K562 (cell line): Measurements from ENCODE around the gene ZNF195. TPM values are rescaled to one million over a fixed set of nuclear protein-coding genes. Genes with fewer than 3 reads are reported as not detected.

Experiments
- ATAC-seq: fragments of 200-7000 bp; cut with Tn5 transposase; 3 replicates; pipeline ENCODE4 v1.9.1; 2020; ENCODE audit warnings: moderate library complexity
- BruUV-seq: library from RNA; stranded (reverse); fragments of 400-500 nt; replicated peaks from 2 replicates; lab custom pipeline; 2021; lab: Mats Ljungman, UMichigan
- CTCF ChIA-PET: fragments of 300-600 bp; formaldehyde crosslinking; extraction: SDS; loops from one replicate; lab custom pipeline; 2021; ENCODE audit warnings: low intra/inter-chr PET ratio; lab: Yijun Ruan, JAX
- POLR2A ChIA-PET: fragments of 300-600, 350-650 bp; sonication (Branson Sonifier 250); formaldehyde crosslinking; extraction: SDS; loops from one replicate; lab custom pipeline; 2021; ENCODE audit warnings: antibody characterized with exemption, inconsistent platforms; lab: Yijun Ruan, JAX
- DNase-seq, 4 experiments: peaks; one replicate each; pipeline versions ENCODE4 v3.0.0 to v3.0.0-alpha.2; 2011 to 2018; ENCODE audit warnings: low spot score in 3 of 4, mixed read lengths in 3 of 4; ENCODE audit errors: extremely low read depth in 1 of 4
- FAIRE-seq: peaks from 2 replicates; lab custom pipeline; 2011; peaks lifted over from hg19 to GRCh38; lab: Jason Lieb, UNC
- H2AFZ ChIP-seq: 2 replicates; pipeline ENCODE4 v1.6.0; 2011; ENCODE audit warnings: low read depth, low read length, control low read depth, inconsistent platforms
- H3K27ac ChIP-seq: fragments of 200-600 bp; 3 replicates; pipeline ENCODE4 v1.8.0; 2011; ENCODE audit warnings: low read depth, mild to moderate bottlenecking, control low read depth, inconsistent platforms, low read length, moderate library complexity, mixed read lengths; ENCODE audit errors: extremely low read depth
- H3K27me3 ChIP-seq, 2 experiments: fragments of 300-600 bp in 1 of 2; 2 replicates in 1 of 2; 3 replicates in 1 of 2; pipeline versions ENCODE4 v1.6.0 to v1.8.0; 2011; ENCODE audit warnings: inconsistent platforms in 2 of 2, low read length in 2 of 2, mild to moderate bottlenecking in 1 of 2, mixed read lengths in 1 of 2, moderate library complexity in 1 of 2; ENCODE audit not compliant: control insufficient read depth in 2 of 2, insufficient read depth in 2 of 2
- H3K36me3 ChIP-seq: fragments of 300-600 bp; 3 replicates; pipeline ENCODE4 v1.8.0; 2011; ENCODE audit warnings: mild to moderate bottlenecking, low read length, inconsistent platforms; ENCODE audit not compliant: control insufficient read depth, insufficient read depth
- H3K4me1 ChIP-seq, 2 experiments: fragments of 200-600 bp in 1 of 2; replicated peaks in 1 of 2; 2 replicates in 1 of 2; 3 replicates in 1 of 2; pipeline versions ENCODE4 v1.5.1 to v1.8.0; 2011; ENCODE audit warnings: inconsistent platforms in 2 of 2, low read length in 2 of 2, mild to moderate bottlenecking in 1 of 2, mixed read lengths in 1 of 2, moderate library complexity in 1 of 2; ENCODE audit not compliant: control insufficient read depth in 2 of 2, insufficient read depth in 2 of 2
- H3K4me2 ChIP-seq: 2 replicates; pipeline ENCODE4 v1.6.1; 2011; ENCODE audit warnings: low read length, control low read depth, inconsistent platforms, mixed read lengths; ENCODE audit not compliant: insufficient read depth
- H3K4me3 ChIP-seq: fragments of 200-600 bp; sonication (generic), shearing (Covaris generic); 2 replicates; pipeline ENCODE4 v1.5.1; 2016; ENCODE audit warnings: control low read depth, inconsistent platforms
- H3K79me2 ChIP-seq: fragments of 200-600 bp; 3 replicates; pipeline ENCODE4 v1.8.0; 2011; ENCODE audit warnings: low read length, inconsistent platforms; ENCODE audit not compliant: control insufficient read depth, insufficient read depth
- H3K9ac ChIP-seq, 2 experiments: 2 replicates each; pipeline versions ENCODE4 v1.6.0 to v1.6.1; 2011; ENCODE audit warnings: low read depth in 2 of 2, low read length in 2 of 2, control low read depth in 1 of 2, inconsistent platforms in 1 of 2, mild to moderate bottlenecking in 1 of 2, mixed read lengths in 1 of 2; ENCODE audit not compliant: insufficient read depth in 1 of 2
- H3K9me1 ChIP-seq: one replicate; pipeline ENCODE4 v1.6.0; 2011; ENCODE audit warnings: inconsistent platforms, mild to moderate bottlenecking, low read length, moderate library complexity; ENCODE audit not compliant: control insufficient read depth, insufficient read depth
- H3K9me3 ChIP-seq: replicated peaks from 2 replicates; pipeline ENCODE4 v1.5.1; 2011; ENCODE audit warnings: low read depth, low read length, inconsistent platforms; ENCODE audit not compliant: control insufficient read depth, insufficient read depth
- H4K20me1 ChIP-seq: replicated peaks from 2 replicates; pipeline ENCODE4 v1.6.1; 2011; ENCODE audit warnings: low read length, inconsistent platforms, mixed read lengths; ENCODE audit not compliant: control insufficient read depth, insufficient read depth
- ERF ChIP-seq: fragments of 450-650 bp; formaldehyde crosslinking; IDR thresholded peaks from 2 replicates; pipeline ENCODE4 v1.4.0; 2020; ENCODE audit warnings: mild to moderate bottlenecking, mixed read lengths
- GATA2 ChIP-seq: sonication (generic); formaldehyde crosslinking; IDR thresholded peaks from 2 replicates; pipeline ENCODE4 v1.4.0; 2020; ENCODE audit warnings: mild to moderate bottlenecking, missing genetic modification reagents
- HDAC3 ChIP-seq: fragments of 450-650 bp; IDR thresholded peaks from 2 replicates; pipeline ENCODE4 v1.6.1; 2018; ENCODE audit warnings: borderline replicate concordance, mild to moderate bottlenecking, moderate library complexity; ENCODE audit not compliant: partially characterized antibody
- HOXB6 ChIP-seq: fragments of 250-450 bp; sonication (Bioruptor Pico); IDR thresholded peaks from 2 replicates; pipeline ENCODE4 v1.5.1; 2022; ENCODE audit warnings: mild to moderate bottlenecking, borderline replicate concordance
- IRF2 ChIP-seq: sonication (generic); formaldehyde crosslinking; IDR thresholded peaks from 2 replicates; pipeline ENCODE4 v1.8.1; 2022; ENCODE audit warnings: mild to moderate bottlenecking, missing genetic modification reagents
- KDM1A ChIP-seq, 2 experiments: fragments of 450-650 bp; IDR thresholded peaks; 2 replicates each; pipeline ENCODE4 v1.6.1; 2016; ENCODE audit warnings: mild to moderate bottlenecking in 2 of 2
- MAFG ChIP-seq: fragments of 450-650 bp; conservative IDR thresholded peaks from 2 replicates; pipeline ENCODE4 v1.6.1; 2016; ENCODE audit warnings: missing genetic modification characterization, missing compliant biosample characterization
- MIER1 ChIP-seq: fragments of 450-650 bp; IDR thresholded peaks from 2 replicates; pipeline ENCODE4 v1.6.1; 2016; ENCODE audit warnings: antibody characterized with exemption, mild to moderate bottlenecking, low read depth
- RBM34 ChIP-seq: fragments of 200-400 bp; formaldehyde crosslinking; IDR thresholded peaks from 2 replicates; pipeline ENCODE4 v1.6.1; 2018; ENCODE audit warnings: low read length, borderline replicate concordance; ENCODE audit not compliant: insufficient read depth
- RCOR1 ChIP-seq, 2 experiments: IDR thresholded peaks; 2 replicates each; pipeline ENCODE4 v1.6.1; 2012; ENCODE audit warnings: low read depth in 2 of 2, low read length in 2 of 2, borderline replicate concordance in 1 of 2, improper control_type of control experiment in 1 of 2
- U2AF1 ChIP-seq: fragments of 200-400 bp; formaldehyde crosslinking; optimal IDR thresholded peaks from 2 replicates; pipeline ENCODE3; 2017; ENCODE audit warnings: mild to moderate bottlenecking, low read depth, low read length, moderate library complexity
- ZNF12 ChIP-seq: sonication (generic); formaldehyde crosslinking; IDR thresholded peaks from 2 replicates; pipeline ENCODE4 v1.4.0; 2020; ENCODE audit warnings: mild to moderate bottlenecking, missing genetic modification reagents
- ZNF316 ChIP-seq: fragments of 450-650 bp; IDR thresholded peaks from 2 replicates; pipeline ENCODE4 v1.6.1; 2016
- ZNF436 ChIP-seq: fragments of 250-450, 450-650 bp; sonication (Bioruptor Pico); formaldehyde crosslinking; IDR thresholded peaks from 2 replicates; pipeline ENCODE4 v1.7.0; 2020; ENCODE audit warnings: mild to moderate bottlenecking
- ZNF551 ChIP-seq: fragments of 250-450 bp; sonication (Bioruptor Pico); IDR thresholded peaks from 2 replicates; pipeline ENCODE4 v1.5.0; 2021; ENCODE audit warnings: mild to moderate bottlenecking, moderate library complexity
- ZNF583 ChIP-seq: fragments of 250-450 bp; sonication (Bioruptor Pico); IDR thresholded peaks from 2 replicates; pipeline ENCODE4 v1.4.0; 2020
- WGBS: fragments of 100-300 bp; shearing (Covaris generic); methylation state at CpG from one replicate; pipeline ENCODE4 v1.1.6; 2016; ENCODE audit warnings: low coverage, mixed read lengths; ENCODE audit not compliant: insufficient coverage; ENCODE audit errors: missing lambda C conversion rate; 5-methylcytosine and 5-hydroxymethylcytosine counted together
- in situ Hi-C: fragments of 300-500 bp; cut with MboI; formaldehyde crosslinking; loops from 4 replicates; pipeline ENCODE4 v1.15.0; 2018; ENCODE audit warnings: inconsistent platforms, mixed read lengths
- intact Hi-C: fragments of 100-400 bp; cut with micrococcal nuclease; formaldehyde crosslinking; loops from 2 replicates; pipeline ENCODE4 v1.14.2; 2022
- polyA plus RNA-seq, 8 experiments: library from polyadenylated mRNA; depleted of rRNA in 4 of 8; stranded (reverse) in 5 of 8; unstranded in 3 of 8; fragments of >200 nt; fragmentation: Nextera tagmentation in 2 of 8; fragmentation: Illumina TruSeq in 1 of 8; extraction: Ambion mirVana in 2 of 8; extraction: Trizol in 1 of 8; gene quantifications; 2 replicates each; pipeline versions ENCODE4 v1.2.1 to v1.2.3, GENCODE V29; 2011 to 2014; ENCODE audit warnings: inconsistent platforms in 1 of 8, missing spikeins in 1 of 8
- total RNA-seq, 7 experiments: library from RNA; depleted of rRNA in 6 of 7; stranded (reverse); fragments of >200 nt in 6 of 7; fragmentation: Illumina TruSeq in 2 of 7; extraction: Trizol in 2 of 7; gene quantifications; 2 replicates each; pipeline versions ENCODE4 v1.2.1 to v1.2.3, GENCODE V29; 2011 to 2021; ENCODE audit warnings: low replicate concordance in 1 of 7

Gene ZNF195
- total and polyA plus RNA-seq, 9 of the 15 experiments (the other 6 are each of a cell fraction or from before 2014, with no cell fraction given) = 42.1 to 75.5 (median 60.4) TPM

- TF ChIP-seq GATA2 (no peak), KDM1A (IDR thresholded peaks at IDR 0.05) (peak in 1 of 2 experiments; percentile 58; a peak in 1 of 4 replicates), ZNF551 (no peak), RBM34 (no peak), MAFG (no peak), ZNF436 (CRISPR knock-in tag) (no peak), ERF (CRISPR knock-in tag) (no peak), U2AF1 (no peak), HDAC3 (no peak)
These were observed 38.9 kb downstream of the ZNF195 start (continued) for GRCh38 chr11:3340025-3340424.

- H3K4me3 ChIP-seq = no peak overlapping the region
- peak overlapping the region; percentile 20; the same call in 1 of the 3 replicates for H3K27ac ChIP-seq
- ATAC-seq (no peak), FAIRE-seq (no peak), DNase-seq (no peak)
- no peaks in the 10 kb centered on the region for H3K36me3 ChIP-seq
- peak overlapping the region; percentile 79 for H2AFZ ChIP-seq
- no peak for TF ChIP-seq HOXB6 (CRISPR knock-in tag)
- no peak for TF ChIP-seq MIER1
- TF ChIP-seq ZNF583 (CRISPR knock-in tag) = no peak
- TF ChIP-seq RCOR1 (IDR thresholded peaks at IDR 0.05; ENCODE audit: borderline replicate concordance in 1 of 2, low read depth in 2 of 2, low read length in 2 of 2) = no peak
- TF ChIP-seq ZNF12 (CRISPR knock-in tag) = no peak
- TF ChIP-seq ZNF316 = no peak
- TF ChIP-seq IRF2 (CRISPR knock-in tag) = no peak
- 0 out of 2 replicates have a peak overlapping the region, but pooled peaks have one; percentile 67 for H3K4me2 ChIP-seq
- H3K9me1 ChIP-seq = no peaks in the 10 kb centered on the region
- no TSS peak for BruUV-seq
- H3K4me1 ChIP-seq = peaks cover 2 to 28% of the 10 kb centered on the region in 2 experiments; a peak in 4 of 5 replicates
- CTCF ChIA-PET = no interaction called here
- no peaks in the 10 kb centered on the region for H4K20me1 ChIP-seq
- no peak overlapping the region for H3K9ac ChIP-seq
- no peaks in the 10 kb centered on the region for H3K27me3 ChIP-seq
- intact Hi-C loops (no loop called here), in situ Hi-C loops (no loop called here)
- H3K9me3 ChIP-seq = no peaks in the 10 kb centered on the region
- H3K79me2 ChIP-seq = no peaks in the 10 kb centered on the region
- POLR2A ChIA-PET = no interaction called here
- WGBS = 30% methylated on average over 1 of the region's 1 CpG
These were observed 39.7 kb downstream of the ZNF195 start for GRCh38 chr11:3339340-3339624.
